HG03039 (cell line): Measurements from ENCODE around the gene RND1.
"Not testable (repeated sequence)": the region's sequence is repeated elsewhere in the genome, so short reads cannot be mapped to it uniquely, and the experiment has no call there.

ENCODE experiments used
- ATAC-seq: cut with Tn5 transposase; IDR thresholded peaks from one replicate; pipeline ENCODE4 v1.9.1; 2021; ENCODE audit warnings: mild to moderate bottlenecking, moderate library complexity; ENCODE audit not compliant: unreplicated experiment

RND1 gene

DNA sequence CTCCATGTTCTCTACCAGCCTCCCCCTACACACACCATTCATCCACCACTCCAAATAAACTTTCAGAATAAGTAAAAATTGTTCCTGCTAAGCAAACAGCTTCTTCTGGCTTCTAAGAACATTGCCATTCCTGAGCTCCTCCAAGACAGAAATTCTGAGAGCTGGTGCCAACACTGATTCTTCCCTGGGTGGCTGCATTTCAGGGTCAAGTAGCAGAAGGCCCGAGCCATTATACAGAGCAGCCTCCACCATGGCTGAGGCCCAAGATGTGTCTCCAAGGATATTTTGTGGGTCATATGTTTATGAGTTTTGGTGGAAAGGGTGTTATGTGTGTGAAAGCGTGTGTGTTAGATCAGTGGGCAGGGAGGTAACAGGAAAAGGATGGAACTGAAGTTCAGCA is 3.5 kb upstream of the RND1 start:
- no peak for ATAC-seq

DNA sequence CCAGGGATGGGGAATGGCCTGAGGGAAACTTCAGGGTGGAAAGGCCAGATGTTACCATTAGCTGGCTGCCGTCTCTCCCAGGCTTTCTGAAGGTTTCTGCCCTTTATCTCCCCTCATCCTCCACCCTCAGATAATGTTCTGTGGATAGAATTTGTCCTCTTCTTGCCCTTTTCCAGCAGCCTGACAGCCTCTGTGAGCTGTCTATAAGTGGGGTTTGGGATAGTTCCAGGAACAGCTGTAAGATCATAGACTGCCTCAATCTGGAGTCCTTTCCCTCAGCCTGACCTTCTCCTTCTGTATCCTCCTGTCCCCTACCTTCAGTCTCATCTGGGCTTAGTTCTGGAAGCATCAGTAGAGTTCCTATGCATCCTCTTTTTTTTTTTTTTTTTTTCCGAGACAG is 2.8 kb upstream of the RND1 start:
- ATAC-seq = no peak

DNA sequence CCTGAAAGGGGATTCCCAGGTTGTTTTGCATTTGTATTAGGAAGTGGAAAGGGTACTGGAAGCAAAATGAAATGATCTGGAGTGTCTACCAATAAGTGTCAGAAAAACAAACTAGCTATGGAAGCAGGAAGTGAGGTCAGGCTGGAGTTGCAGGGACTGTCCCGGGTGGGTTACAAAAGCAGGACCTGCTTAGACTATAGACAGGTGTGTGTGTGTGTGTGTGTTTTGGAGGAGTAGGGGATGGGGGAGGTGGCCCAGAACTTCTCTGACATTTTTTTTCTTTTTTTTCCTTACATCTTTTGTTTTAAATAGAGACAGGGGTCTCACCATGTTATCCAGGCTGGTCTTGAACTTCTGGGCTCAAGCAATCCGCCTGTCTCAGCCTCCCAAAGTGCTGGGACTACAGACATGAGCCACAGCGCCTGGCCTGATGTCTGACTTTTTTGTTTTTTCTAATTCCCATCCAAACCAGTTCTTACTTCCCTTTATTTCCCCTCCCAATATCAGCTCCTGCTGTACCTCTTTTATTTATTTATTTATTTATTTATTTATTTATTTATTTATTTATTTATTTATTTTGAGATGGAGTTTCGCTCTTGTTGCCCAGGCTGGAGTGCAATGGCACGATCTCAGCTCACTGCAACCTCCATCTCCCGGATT is 512 bp upstream of the RND1 start:
- ATAC-seq = peak; percentile 32

DNA sequence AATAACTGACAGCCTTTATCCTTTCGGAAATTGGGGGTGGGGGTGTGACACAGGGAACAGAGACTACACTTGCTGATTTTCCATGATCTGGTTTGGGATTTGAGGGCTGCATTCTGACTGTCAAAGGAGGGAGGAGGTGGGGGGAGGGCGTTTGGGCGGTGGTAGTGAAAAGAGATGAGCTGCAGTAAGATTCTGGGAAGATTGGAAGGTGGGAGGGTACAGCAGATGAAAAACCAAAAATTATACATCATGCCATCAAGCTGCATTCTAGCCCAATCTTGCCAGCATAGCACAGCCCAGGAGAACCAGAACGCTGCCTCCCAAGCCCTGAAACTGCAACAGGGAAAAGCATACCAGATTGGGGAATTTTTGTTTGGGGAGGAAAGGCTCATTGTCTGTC is 2.4 kb downstream of the RND1 start:
- ATAC-seq = no peak

DNA sequence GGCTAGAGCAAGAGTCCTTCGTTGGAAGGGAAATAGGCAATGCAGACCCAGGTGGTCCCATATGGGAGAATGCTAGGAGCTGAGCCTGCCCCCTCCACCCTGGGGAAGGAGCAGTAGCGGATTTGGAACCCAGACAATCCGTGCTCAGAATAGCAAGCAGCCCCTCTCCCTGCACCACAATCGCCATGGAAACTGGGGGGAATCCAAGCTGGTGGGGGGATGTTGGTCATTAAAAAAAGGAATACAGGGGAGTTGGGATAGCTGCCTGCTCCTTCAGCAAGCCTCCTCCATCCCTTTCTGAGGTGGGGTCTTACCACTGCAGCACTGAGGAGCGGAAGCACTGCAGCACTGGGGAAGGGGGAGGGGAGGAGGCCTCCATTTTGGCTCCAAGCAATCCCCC is 2.9 kb downstream of the RND1 start:
- no peak for ATAC-seq

DNA sequence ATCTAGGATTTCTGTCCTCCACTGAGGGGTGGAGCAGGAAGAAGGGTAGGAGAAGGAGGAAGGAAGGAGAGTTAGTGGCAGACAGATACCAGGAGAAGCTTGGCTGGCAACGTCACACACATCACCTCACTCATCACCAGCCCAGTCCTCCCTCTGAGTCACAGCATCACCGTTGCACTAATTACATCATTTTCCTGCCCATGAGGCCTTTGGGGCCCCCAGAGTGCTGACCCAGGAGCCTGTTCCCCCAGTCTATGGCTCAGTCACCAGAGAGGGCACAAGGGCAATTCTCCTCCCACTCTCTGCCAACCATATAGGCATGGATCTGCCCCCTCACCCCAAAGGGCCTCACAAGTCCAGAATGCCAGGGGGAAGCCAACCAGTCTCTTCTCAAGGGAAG is 4.6 kb downstream of the RND1 start:
- ATAC-seq = no peak

DNA sequence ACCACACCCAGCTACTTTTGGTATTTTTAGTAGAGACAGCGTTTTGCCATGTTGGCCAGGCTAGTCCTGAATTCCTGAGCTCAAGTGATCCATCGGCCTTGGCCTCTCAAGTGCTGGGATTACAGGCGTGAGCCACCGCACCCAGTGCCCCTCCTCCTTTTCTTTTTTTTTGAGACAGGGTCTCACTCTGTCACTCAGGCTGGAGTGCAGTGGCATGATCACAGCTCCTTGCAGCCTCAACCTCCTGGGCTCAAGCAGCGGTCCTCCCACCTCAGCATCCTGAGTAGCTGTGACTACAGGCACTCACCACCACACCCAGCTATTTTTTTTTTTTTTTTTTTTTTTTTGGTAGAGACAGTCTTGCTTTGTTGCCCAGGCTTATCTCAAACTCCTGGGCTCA is 5.4 kb downstream of the RND1 start:
- ATAC-seq = not testable (repeated sequence)

DNA sequence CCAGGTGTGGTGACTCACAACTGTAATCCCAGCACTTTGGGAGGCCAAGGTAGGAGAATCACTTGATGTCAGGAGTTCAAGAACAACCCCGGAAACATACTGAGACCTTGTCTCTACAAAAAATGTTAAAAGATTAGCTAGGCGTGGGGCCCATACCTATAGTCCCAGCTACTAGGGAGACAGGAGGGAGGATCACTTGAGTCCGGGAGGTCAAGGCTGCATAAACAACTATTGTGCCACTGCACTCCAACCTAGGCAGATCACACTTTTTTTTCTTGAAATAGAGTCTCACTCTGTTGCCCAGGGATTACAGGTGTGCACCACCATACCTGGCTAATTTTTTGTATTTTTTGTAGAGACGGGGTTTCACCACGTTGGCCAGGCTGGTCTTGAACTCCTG is 6.1 kb downstream of the RND1 start:
- ATAC-seq = no peak

DNA sequence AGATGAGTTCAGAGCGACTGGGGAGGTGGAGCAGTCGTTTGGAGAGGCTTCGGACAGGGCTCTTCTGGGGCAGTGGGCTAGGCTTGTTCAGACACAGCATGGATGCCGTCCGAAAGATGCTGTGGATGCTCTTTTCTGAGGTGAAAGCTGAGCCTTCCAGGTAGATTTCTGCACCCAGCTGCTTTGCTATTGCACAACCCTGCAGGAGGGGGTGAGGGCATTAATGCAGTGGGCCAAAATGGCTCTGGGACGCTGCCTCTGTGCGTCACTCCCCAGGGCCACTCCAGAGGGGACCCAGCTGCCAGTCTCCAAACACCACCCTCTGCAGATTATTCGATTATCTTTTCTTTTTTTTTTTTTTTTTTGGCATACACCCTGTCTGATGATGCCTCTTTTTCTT is 7.6 kb downstream of the RND1 start:
- ATAC-seq = no peak

DNA sequence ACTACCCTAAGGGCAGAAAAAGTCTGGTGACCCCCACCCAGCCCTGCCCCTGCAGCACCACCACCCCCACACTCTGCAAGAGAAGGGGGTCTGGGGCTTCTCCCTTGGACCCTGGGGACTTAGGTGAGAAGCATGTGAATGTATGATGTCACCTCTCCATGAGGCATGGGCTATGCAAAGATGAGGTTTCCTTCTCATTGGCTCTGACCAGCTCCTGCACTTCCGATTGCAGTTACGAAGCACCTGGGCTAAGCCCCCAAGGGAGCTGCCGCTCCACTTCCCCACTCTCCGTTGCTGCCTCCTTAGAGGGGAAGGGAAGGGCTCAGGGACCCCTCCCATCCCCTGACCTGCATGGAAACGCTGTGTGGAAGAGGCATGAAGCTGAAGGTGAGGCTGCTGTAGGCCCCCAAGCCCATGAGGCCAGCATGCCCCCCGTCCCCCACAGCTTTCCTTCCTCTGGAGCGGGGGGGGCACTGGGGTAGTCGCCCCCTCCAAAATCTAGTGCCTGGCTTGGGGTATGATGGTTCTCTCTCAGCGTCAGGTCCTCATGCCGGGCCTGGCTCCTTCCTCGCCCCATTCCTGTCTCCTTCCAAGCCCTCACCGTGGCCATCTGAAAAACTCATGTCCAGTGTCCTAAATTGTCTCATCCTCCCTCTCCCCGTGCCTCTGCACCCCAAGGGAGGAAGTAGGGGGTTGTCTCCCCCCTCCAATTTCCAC is 8.2 kb downstream of the RND1 start:
- ATAC-seq = no peak

DNA sequence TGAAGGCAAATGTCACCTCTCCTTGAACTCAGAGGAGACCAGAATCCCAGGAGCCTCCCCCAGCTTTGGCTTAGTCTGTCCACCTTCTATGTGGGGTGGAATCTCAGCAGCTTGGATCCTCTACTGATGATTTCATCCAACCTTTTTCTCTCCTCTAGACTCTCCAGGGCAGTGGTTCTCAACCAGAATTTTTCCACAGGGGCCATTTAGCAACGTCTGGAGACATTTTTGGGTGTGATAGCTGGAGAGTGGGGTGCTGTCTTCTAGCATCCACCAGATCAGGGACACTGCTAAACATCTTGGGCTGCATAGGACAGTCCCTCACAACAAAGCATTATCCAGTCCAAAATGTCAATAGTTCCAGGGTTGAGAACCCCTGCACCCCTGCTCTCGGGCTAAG is 9.3 kb downstream of the RND1 start:
- ATAC-seq = no peak

DNA sequence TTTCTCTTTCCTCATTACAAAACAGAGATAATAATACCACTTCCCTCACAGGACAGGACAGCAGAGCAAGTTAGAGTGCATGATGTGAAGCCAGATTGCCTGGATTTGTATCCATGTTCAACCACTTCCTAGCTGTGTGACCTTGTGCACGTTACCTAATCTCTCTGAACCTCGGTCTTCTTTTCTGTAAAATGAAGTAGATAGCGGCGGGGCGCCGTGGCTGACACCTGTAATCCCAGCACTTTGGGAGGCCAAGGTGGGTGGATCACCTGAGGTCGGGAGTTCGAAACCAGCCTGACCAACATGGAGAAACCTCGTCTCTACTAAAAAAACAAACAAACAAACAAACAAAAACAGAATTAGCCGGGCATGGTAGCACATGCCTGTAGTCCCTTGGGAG is 10.7 kb downstream of the RND1 start:
- ATAC-seq = not testable (repeated sequence)

DNA sequence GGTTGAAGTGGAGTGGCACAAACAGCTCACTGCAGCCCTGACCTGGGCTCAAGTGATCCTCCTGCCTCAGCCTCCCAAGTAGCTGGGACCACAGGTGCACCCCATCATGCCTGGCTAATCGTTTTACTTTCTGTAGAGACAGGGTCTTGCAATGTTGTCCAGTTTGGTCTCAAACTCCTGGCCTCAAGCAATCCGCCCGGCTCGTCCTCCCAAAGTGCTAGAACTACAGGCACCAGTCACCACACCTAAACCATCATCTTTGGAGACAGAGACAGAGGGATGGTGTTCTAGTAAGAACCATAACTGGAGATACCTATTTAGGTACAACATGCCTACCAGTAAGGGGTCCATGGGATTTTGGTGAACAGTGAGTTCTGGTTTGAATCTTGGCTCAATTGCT is 11.2 kb downstream of the RND1 start:
- no peak for ATAC-seq

DNA sequence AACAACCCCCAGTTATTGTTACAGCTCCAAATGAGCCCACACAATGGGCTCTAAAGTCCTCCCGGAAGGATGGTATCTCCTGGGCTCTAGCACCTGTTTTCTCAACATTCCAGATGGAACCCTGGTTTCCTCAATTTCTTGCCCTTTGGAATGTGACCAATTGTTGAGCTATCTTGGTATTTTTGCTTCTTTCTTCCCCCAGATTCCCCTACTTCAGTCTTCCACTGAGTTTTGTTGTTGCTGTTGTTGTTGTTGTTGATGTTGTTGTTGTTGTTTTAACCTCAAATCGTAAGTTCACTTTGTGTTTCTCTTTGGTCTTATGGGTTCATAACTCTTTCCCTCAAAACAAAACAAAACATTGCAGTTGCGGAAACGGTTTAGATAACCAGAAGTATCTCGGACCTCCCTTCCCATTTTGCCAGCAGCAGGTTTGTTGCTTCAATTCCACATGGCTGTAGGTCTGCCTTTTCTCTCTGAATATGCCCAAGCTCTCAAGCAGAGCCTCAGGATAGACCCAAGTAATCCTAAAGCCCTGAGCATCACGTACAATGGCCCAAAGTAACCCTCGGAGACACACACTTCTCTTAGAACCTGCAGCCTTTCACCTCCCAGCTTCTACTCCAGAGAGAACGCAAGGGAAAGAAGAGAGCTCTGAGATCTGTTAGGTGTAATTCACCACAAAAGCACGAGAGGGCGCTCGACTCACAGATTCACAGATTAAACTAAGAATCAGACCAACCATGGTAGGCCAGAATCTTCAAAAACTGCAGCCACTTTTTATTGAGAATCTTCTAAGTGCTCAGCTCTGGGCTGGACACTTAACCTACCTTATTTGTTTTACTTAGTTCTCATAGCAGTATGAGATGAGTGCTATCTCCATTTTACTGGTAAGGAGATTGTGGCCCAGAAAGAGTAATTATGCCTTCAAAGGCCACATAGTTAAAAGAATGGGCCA is 12.7 kb downstream of the RND1 start:
- peak; percentile 4 for ATAC-seq

DNA sequence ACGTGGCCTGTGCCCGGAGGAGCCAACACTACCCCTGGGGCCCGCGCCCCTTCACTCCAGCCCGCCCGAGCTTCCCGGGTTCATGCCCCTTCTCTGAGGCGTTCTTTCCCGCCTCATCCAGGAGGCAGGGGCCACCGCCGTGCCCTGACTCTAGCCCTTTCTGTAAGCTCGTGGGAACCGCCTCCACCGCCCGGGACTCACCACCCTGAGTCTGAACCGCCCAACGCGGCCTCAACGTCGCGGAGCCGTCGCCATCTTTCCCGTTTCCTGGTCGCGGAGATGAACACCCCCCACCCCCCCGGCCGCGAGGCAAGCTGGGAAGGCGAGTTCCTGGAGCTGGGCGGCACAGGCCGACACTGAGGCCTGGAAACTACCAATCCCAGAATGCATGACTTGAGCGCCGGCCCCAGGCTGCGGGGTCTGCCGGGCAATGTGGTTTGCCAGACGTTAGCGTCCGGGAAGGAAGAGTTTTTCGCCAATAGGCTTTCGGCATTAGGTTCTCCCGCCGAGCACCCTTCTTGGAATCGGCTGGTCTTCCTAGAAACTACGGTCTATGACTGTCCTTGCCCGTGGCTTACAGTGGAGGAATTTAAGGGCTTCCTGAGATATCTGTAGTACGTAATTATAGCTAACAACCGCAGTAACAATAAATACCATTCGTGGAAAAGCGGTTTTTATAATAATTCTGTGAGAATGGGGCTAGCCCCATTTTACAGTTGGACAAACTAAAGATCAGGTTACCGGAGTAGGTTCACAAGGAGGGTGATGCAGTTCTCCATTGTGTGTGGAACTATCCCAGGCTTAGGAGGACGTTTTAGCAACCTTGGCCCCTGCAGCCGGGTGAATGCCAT is 13.6 kb downstream of the RND1 start, which contains the start of gene DDX23:
DDX23 (minus strand) TSS at position 281 of the 851 bp plus-strand sequence. CDS start 6,381 bp downstream, outside the sequence.
- peak; percentile 92 for ATAC-seq

DNA sequence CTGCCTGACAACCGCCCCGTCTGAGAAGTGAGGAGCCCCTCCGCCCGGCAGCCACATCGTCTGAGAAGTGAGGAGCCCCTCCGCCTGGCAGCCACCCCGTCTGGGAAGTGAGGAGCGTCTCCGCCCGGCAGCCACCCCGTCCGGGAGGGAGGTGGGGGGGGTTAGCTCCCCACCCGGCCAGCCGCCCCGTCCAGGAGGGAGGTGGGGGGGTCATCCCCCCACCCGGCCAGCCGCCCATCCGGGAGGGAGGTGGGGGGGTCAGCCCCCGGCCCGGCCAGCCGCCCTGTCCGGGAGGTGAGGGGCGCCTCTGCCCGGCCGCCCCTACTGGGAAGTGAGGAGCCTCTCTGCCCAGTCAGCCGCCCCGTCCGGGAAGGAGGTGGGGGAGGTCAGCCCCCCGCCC is 23.6 kb downstream of the RND1 start:
- not testable (repeated sequence) for ATAC-seq

DNA sequence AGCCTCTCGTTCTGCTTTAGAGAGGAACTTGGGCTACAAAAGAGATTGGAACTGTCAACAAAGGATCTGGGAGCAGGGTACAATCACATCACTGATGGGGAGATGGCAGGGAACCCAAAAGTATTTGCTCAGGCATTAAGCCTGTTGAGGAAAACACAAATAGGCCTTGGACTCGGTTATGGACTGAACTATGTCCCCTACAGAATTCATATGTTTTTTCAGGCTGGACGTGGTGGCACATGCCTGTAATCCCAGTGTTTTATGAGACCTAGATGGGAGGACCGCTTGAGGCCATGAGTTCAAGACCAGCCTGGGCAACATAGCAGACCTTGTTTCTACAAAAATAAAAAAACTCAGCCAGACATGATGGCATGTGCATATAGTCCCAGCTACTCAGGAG is 27.6 kb downstream of the RND1 start:
- ATAC-seq = no peak

DNA sequence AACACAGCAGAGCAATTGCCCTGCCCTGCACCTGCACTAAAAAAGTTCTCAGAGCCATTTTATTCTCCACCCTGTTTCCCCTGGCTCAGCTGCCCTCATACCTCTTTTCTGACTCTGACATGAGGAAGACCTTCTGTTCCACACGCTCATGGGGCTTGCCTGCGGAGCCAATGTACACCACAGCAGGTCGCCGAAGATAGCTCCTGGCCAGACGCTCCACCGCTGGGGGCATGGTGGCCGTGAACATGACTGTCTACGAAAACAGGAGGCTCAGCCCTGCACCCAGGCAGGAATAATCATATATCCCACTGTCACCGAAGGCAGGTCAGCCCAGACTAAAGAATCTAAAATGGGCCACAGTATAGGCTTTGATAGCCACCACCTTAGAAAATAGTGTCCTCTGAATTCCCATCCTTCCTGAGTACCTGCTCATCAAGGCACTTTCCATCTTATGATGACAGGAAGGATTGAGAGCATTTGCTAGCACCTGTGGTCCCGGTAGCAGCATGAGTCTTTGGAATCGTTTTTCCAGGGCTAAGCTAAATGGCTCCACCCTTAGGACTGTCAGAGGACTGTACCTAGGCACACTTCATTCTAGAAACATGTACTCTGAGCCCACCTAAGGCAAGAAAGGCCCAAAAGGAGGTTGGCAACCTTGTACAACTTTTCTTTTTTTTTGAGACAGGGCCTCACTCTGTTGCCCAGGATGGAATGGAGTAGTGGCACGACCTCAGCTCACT is 33.2 kb downstream of the RND1 start:
- ATAC-seq = no peak

DNA sequence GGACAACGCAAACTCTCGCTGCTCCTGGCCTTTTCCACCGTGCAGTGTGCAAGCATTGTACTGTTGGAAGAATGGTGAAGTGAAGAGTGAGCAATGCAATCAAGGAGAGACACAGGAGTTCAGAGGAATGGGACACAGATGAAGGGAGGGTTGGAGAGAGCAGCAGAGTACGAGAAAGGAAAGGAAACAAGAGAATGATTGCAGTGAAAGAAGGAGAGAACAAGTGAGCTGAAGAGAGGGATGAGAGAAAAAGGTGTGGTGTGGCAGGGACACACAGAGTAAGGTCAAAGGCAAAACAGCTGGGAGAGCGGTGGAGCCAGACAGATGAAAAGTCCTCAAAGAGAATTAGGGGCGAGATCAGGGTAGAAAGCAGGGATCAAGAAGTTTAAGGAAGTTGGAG is 34.4 kb downstream of the RND1 start:
- ATAC-seq = no peak
